Skin of body (tissue), 2 donors: Measurements from ENCODE around the gene CMTM8. TPM values are rescaled to one million over a fixed set of nuclear protein-coding genes. Genes with fewer than 3 reads are reported as not detected.
"Not testable (repeated sequence)": the region's sequence is repeated elsewhere in the genome, so short reads cannot be mapped to it uniquely, and the experiment has no call there.

ENCODE experiments used
- DNase-seq: peaks from one replicate; lab custom pipeline; 2025; lab: John Stamatoyannopoulos, UW
- total RNA-seq: library from RNA; depleted of rRNA; stranded (reverse); fragments of >200 nt; gene quantifications from one replicate; pipeline ENCODE4 v1.2.3, GENCODE V29; 2014

CMTM8 gene
- total RNA-seq, 1 donor from 2014 or later = 2.8 TPM

DNA sequence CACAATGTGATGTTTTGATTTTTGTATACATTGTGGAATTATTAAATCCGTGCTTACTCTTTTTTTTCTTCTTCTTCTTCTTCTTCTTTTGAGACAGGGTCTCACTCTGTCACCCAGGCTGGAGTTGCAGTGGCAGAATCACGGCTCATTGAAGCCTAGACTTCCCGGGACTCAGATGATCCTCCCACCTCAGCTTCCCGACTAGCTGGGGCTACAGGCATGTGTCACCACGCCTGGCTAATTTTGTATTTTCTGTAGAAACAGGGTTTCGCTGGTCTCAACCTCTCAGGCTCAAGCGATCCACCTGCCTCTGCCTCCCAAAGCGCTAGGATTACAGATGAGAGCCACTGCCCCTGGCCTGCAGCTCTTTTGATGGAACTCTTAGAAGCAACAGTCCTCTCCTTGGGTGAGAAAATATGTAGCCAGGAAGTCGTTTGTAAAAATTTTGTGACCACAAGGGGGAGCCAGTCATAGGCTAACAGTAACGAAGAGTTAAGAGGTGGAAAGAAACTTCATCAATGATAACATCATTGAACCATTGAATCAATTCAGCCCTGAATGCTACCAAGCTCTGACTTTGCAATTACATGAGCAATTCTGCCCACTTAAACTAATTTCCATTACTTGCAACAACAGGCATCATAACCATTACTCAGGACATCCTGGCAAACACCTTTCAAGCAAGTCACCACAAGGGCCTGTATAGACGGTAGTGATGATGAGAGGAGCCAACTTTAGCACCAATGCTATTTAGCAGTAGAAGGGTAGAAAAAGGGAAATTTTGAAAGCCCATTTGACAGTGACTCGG, 136.5 kb downstream of the CMTM8 start:
- DNase-seq = no peak

DNA sequence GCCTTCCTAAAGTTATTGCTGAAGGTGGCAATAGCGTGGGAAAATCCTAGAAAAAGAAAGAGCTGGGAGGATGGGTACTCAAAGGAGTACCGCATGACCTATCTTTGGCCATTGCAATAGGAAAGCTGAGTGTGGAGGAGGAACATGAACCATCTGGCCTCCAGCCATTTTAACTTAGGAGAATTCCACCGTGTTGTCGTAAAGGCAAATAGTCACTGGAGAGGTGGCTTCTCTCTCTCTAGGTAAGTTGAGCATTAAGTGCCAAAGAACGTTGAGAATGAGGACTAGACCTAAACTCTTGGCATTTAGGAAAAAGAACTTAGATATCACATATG, 137.1 kb downstream of the CMTM8 start:
- DNase-seq = no peak

DNA sequence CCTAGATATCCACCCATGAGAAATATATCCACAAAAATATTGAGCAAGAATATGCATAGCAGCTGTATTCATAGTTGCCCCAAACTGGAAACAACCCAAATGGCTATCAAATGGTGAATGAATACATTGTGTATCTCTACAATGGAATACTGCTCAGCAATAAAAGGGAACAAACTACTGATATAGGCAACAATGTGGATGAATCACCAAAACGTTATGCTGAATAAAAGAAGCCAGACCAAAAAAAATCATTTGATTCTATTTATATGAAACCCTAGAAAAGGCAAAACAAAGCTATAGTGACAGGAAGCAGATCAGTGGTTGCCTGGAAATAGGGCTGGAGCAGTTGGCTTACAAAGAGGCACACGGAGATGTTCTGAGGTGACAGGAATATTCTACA, 137.6 kb downstream of the CMTM8 start:
- no peak for DNase-seq

DNA sequence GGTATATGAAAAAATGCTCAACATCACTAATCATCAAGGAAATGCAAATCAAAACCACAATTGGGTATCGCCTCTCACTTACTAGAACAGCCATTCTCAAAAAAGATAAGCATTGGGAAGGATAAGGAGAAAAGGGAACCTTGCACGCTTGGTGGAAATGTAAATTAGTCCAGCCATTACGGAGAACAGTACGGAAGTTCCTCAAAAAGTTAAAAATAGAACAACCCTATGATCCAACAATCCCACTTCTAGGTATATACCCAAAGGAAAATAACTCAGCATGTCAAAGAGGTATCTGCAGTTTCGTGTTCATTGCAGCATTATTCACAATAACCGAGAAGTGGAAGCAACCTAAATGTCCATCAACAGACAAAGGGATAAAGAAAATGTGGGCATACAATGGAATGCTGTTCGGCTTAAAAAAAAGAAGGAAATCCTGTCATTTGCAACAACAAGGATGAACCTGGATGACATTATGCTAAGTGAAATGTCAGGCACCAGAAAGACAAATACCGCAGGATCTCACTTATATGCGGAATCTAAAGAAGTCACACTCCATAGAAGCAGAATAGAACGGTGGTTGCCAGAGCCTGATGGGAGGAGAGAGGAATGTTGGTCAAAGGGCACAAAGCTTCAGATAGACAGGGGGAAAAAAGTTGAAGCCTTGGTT, 141.5 kb downstream of the CMTM8 start:
- no peak for DNase-seq

DNA sequence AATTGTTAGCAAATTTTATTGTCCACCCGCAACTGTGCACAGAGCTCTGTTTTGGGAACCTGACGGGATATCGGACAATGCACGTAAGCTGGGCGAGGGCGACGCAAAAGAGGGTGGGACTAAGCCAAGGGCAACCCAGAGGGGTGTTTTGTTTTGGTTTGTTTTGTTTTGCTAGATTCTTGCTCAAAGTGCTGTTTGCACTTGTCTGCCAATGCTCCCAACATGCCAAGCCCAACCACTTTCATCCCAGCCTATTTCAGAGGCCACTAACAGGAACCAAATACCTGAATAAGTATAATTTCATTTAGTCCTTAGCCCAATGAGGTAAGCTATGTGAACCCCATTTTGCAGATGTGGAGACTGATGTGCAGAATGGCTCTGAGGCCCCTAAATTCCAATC, 143.4 kb downstream of the CMTM8 start:
- no peak for DNase-seq

DNA sequence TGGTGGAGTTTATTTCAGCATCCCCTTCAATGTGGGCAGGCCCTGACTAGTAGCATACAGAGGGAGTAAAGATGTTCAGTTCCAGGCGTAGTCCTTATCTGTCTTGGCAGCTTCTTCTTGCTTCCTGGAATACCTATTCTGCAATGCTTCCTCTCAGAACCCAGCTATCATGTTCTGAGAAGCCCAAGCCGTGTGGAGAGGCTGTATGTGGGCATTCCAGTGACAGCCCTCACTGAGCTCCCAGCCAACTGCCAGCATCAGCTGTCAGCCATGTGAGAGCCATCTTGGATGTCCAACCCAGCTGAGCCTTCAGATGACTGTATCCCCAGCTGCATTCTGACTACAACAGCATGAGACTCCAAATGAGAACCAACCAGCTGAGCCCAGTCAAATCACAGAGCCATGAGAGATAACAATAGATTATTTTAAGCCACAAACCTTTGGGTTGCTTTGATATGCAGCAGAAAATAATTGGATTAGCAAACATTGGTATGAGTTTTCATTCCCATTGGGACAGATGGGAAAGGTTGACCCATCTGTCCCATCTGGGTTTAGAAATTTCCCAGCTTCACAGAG, 144.7 kb downstream of the CMTM8 start:
- no peak for DNase-seq

GRCh38 chr3:32384938-32385337, 146.5 kb downstream of the CMTM8 start:
- peak; percentile 23 for DNase-seq

DNA sequence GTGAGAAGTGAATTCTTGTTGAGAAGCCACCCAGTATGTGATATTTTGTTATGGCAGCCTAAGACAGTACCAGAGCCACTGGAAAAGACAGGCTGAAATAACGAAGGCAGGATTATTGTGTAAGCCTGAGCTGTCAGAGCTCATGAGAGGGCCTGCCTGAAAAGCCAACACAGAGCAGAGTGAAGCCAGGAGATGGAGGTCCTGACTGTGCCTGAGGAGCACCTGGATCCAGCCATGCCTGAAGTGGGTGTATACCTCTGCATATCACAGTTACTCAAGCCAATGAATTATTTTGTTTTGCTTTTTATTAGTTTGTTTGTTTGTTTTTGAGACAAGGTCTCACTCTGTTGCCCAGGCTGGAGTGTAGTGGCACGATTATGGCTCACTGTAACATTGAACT, 149.0 kb downstream of the CMTM8 start:
- no peak for DNase-seq

DNA sequence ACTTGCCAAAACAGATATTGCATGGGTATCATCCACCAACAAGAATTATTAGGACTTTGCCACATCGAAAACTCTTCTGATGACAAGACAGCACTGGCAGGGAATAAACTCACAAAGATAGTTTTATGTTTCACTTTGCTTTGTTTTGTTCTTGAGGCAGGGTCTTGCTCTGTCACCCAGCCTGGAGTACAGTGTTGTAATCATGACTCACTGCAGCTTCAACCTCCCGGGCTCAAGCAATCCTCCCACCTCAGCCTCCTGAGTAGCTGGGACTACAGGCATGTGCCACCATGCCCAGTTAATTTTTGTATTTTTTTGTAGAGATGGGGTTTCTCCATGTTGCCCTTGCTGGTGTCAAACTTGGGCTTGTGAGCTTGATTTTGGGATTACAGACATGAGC, 151.1 kb downstream of the CMTM8 start:
- not testable (repeated sequence) for DNase-seq

GRCh38 chr3:32391643-32392535, 153.4 kb downstream of the CMTM8 start, which contains the start of gene CMTM7:
TSS of gene CMTM7 (plus strand) at chr3:32391853. CDS start at chr3:32391907, 54 bp downstream.
- no peak for DNase-seq

GRCh38 chr3:32392536-32393302, 154.2 kb downstream of the CMTM8 start:
- peak; percentile 35 for DNase-seq

GRCh38 chr3:32395496-32395895, 157.0 kb downstream of the CMTM8 start:
- DNase-seq = peak; percentile 15

DNA sequence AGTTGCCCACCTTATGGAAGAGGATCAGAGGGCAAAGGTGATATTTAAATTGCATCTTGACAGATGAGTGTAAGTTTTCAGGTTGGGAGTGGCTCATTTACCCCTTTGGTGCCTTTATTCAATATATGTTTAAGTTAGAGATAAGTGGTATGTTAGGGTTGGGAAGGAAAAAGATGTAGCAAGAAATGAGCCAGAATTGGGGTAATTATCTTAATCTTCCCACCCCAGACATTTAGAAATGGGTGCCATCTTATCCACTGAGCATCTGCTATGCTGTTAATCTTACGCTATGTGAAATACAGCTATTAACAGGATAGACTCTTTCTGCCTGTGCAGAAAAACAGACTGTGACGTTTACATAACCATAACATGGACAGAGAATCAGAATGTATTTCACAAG, 159.5 kb downstream of the CMTM8 start:
- DNase-seq = no peak

GRCh38 chr3:32398531-32398930, 160.1 kb downstream of the CMTM8 start:
- DNase-seq = no peak

GRCh38 chr3:32399030-32399620, 160.6 kb downstream of the CMTM8 start:
- DNase-seq = no peak

DNA sequence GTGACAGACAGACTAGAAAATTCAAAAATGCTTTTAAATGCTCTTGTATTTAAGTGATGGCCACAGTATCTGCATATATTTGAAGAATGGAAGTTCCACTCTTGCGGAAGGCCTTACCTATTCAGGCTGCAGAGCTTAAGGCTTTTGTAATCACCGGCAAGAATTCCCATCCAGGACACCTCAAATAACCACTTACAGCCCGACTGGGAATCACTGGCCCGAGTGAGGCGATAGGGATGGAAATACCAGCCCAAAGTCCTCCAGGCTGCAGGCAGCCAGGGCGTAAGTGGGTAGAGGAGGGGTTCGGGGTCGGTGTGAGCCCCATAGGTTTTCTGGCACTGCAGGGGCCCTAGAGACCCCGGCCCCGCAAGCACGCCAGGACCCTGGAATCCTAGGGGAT, 162.6 kb downstream of the CMTM8 start:
- no peak for DNase-seq

- DNase-seq = peak; percentile 52
Measured at GRCh38 chr3:32401556-32402081, 163.1 kb downstream of the CMTM8 start.

GRCh38 chr3:32403663-32404062, 165.2 kb downstream of the CMTM8 start:
- no peak for DNase-seq

GRCh38 chr3:32404714-32405113, 166.2 kb downstream of the CMTM8 start:
- DNase-seq = no peak

DNA sequence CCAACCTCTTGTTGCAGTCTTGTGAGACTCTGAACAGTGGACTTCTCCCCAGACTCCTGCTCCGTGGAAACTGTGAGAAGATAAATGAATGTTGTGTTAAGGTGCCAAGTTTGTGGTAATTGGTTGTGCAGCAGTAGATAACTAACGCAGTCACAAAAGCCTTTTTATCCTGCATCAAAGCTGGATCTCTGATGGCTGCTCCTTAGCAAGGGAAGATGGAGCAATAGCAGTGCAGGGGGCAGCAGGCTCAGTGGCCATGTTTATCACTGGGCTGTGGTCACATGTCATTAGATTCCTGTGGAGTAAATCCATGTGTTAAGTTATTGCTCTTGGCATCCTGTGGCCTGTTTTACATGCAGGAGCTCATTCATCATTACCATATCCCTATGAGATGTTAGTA, 166.7 kb downstream of the CMTM8 start:
- DNase-seq = no peak
